COLO829 (cell line): ENCODE results near the gene MAVS.
"Not testable (repeated sequence)": the region's sequence is repeated elsewhere in the genome, so short reads cannot be mapped to it uniquely, and the experiment has no call there.

Experiments used
- DNase-seq: peaks from one replicate; pipeline ENCODE4 v3.0.0; 2012; ENCODE audit warnings: low spot score

The MAVS gene

GRCh38 chr20:3854462-3854871 is 7.8 kb downstream of the MAVS start:
- no peak for DNase-seq

DNA sequence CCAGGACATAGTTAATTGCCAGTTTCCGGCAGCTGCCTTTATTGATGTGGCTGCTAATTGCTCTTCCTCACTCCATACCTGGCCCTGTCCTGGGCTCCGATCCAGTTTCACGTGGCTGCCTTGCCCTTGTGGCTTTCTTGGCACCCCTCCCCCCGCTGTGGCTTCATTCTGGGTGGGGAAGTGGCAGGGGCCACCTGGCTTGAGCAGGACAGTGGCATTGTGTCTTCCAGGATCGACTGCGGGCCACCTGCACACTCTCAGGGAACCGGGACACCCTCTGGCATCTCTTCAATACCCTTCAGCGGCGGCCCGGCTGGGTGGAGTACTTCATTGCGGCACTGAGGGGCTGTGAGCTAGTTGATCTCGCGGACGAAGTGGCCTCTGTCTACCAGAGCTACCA is 10.8 kb downstream of the MAVS start:
- no peak for DNase-seq

GRCh38 chr20:3858689-3859088 is 12.1 kb downstream of the MAVS start:
- no peak for DNase-seq

- DNase-seq, result no peak
Measured at GRCh38 chr20:3861191-3861590, 14.6 kb downstream of the MAVS start.

- DNase-seq, result no peak
Measured at GRCh38 chr20:3862333-3862732, 15.7 kb downstream of the MAVS start.

DNA sequence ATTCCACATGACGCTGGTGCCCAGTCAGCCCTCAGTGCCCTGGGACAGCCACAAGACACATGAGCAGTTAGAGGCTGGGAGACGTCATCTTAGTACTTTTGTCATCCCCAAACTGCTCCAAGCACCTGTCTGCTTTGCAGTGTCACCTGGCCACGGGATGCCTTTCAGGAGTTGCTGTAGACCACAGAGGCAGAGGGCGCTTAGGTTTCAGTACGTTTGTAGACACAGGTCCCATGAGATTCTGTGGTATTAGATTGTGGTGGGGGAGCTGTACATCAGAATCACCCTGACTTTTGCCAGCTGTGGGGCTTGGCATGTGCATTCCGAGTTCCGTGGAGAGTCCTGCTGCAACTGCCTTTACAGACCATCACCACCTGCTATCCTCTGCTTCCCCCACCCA is 16.7 kb downstream of the MAVS start:
- no peak for DNase-seq

DNA sequence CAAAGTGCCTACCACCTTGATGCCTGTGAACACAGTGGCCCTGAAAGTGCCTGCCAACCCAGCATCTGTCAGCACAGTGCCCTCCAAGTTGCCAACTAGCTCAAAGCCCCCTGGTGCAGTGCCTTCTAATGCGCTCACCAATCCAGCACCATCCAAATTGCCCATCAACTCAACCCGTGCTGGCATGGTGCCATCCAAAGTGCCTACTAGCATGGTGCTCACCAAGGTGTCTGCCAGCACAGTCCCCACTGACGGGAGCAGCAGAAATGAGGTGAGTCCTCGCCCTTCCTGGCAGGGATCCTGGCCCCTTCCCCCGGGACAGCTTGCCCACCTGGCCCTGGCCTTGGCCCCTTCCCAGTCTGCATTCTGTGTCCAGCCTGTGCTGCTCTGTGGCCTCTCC is 17.9 kb downstream of the MAVS start:
- DNase-seq, result no peak

DNA sequence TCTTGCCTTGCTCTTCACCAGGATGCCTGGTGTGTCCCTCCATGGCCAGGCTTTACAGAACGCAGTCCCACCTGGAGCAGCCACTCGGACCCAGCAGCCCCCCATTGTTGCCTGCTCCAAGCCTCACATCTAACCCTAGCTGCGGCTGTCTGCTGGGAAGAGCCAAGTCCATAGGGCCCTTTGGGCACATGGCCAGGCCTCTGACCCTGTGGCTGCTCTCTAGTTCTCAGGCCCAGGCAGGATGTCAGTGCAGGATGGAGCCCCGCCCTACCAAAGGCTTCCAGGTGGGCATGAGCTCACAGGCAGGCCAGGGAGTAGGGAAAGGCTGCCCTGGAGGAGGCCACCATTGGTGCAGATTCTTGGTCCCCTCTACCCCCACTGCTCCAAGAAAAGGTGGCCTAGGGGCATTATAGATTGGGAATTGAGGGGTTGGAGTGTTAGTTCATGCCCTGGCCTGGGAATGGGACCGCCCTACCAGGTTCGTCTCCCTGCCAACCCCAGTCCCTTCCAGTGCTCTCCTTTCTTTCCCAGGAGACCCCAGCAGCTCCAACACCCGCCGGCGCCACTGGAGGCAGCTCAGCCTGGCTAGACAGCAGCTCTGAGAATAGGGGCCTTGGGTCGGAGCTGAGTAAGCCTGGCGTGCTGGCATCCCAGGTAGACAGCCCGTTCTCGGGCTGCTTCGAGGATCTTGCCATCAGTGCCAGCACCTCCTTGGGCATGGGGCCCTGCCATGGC is 18.7 kb downstream of the MAVS start:
- DNase-seq, result no peak

- no peak for DNase-seq
Measured at GRCh38 chr20:3865887-3866407, 19.3 kb downstream of the MAVS start.

GRCh38 chr20:3866464-3866863 is 19.8 kb downstream of the MAVS start:
- DNase-seq, result no peak

DNA sequence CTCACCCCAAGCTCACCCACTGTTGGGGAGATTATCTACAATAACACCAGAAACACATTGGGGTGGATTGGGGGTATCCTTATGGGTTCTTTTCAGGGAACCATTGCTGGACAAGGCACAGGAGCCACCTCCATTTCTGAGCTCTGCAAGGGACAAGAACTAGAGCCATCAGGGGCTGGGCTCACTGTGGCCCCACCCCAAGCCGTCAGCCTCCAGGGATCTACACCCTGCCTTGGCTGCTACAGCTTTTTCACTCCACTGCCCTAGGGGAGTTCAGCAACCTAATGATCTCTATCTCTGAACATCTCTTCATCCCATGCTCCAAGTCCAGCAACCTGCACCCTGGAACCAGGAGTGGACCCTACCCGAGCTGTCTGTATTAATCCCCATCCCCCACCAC is 21.2 kb downstream of the MAVS start:
- no peak for DNase-seq

GRCh38 chr20:3869839-3870634 is 23.4 kb downstream of the MAVS start:
- no peak for DNase-seq

- no peak for DNase-seq
Measured at GRCh38 chr20:3871550-3872265, 25.1 kb downstream of the MAVS start.

DNA sequence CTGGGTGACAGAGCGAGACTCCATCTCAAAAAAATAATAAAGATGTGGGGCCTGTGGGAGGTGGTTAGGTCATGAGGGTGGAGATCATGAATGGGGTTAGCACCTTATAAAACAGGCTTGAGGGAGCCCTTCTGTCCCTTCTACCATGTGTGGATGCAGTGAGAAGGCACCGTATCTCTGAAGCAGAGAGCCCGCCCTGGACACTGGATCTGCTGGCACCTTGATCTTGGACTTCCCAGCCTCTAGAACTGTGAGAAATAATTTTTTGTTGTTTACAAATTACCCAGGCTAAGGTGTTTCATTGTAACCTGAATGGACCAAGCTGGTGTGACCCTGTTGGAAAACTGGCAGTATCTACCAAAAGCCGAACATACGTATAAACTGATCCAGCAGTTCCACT is 26.9 kb downstream of the MAVS start:
- no peak for DNase-seq

GRCh38 chr20:3874194-3874844 is 27.7 kb downstream of the MAVS start:
- DNase-seq, result no peak

DNA sequence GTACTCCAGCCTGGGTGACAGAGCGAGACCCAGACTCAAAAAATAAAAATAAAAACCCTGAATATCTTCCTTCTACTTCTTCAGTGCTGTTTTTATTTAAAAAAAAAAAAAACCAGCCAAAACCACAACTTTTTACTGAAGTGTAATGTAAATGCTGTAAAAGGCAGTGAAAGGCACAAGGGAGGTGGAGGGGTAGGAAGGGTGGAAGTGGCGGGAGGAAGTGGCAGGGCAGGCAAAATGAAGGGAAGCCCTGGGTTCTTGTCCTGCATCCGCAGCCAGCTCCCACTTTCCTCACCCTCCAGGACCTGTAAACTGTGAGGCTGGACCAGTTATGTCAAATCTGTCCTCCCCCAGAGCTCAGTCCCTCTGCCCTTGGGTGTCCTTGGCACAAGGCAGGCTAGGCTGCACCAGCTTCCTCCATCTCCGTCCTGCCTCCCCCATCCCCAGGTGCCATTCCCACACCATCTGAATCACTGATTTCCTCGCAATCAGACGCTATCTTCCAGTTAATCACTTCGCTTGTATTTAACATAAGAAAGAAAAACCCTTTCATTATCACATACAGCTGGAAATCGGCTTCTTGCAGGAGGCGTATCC is 28.8 kb downstream of the MAVS start:
- DNase-seq, result no peak

GRCh38 chr20:3876000-3876399 is 29.4 kb downstream of the MAVS start:
- DNase-seq, result no peak

- no peak for DNase-seq
Measured at GRCh38 chr20:3876676-3877075, 30.0 kb downstream of the MAVS start.

GRCh38 chr20:3878921-3879274 is 32.3 kb downstream of the MAVS start:
- not testable (repeated sequence) for DNase-seq

DNA sequence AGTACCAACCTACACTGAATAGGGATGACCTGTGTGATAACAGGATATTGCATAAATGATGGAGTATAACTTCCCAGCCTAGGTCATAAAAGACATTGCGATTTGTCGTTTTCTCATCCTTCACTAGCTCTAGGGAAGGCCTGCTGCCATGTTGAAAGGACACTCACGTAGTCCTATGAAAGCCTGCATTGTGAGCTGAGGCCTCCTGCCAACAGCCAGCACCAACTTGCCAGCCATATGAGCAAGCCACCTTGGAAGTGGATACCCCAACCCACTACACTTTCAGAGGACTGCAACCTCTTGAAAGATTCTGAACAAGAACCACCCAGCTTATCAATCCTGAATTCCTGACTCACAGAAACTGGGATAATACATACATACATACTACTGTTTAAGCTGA is 39.1 kb downstream of the MAVS start:
- DNase-seq, result no peak

DNA sequence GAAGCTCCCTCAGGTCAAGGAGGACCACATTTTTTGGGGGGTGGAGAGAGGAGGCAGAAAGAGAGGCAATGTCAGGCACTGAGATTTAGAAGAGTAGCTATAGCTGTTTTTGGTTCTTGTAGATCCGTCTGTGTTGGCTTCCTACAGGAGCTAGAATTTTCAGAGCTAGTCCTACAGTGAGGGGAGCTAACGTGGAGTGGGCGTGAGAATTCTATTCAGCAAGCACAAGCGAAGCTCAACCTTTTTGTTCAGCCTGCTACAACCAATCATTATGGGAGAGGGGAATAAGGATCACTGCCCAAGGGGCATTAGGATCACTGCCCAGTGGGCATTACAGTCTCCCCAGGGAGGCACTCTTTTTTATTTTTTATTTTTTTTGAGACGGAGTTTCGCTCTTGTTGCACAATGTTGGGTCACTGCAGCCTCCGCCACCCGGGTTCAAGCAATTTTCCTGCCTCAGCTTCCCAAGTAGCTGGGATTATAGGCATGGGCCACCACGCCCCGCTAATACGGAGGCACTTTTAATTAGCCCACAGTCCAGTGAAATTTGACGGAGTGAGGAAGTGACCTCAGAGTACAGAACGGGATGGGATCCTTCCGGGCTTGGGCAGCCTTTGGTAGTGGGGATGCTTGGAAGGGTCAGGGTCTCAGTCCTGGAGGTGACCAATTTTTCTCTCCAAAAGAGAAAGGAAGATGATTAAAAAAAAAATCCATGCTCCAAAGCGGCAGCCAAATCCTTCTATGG is 41.4 kb downstream of the MAVS start:
- peak; percentile 45 for DNase-seq
